K562 (cell line): ENCODE data around the gene TMEM273. TPM values are rescaled to one million over a fixed set of nuclear protein-coding genes. Genes with fewer than 3 reads are reported as not detected.

Experiments
- AFF4 ChIP-seq: sonication (generic); formaldehyde crosslinking; IDR thresholded peaks from 2 replicates; pipeline ENCODE4 v1.8.0; 2023; ENCODE audit warnings: mild to moderate bottlenecking, missing genetic modification reagents
- CXXC5 ChIP-seq: fragments of 250-450 bp; sonication (Bioruptor Pico); IDR thresholded peaks from 2 replicates; pipeline ENCODE4 v1.8.0; 2022; ENCODE audit warnings: inconsistent platforms, mild to moderate bottlenecking, moderate library complexity
- HDAC1 ChIP-seq, 2 experiments: fragments of 450-650 bp; IDR thresholded peaks; 2 replicates each; pipeline ENCODE4 v1.6.1; 2016 to 2017; ENCODE audit warnings: inconsistent platforms in 1 of 2, mild to moderate bottlenecking in 1 of 2, moderate library complexity in 1 of 2
- HLTF ChIP-seq: fragments of 450-650 bp; IDR thresholded peaks from 2 replicates; pipeline ENCODE4 v1.6.1; 2016
- KLF6 ChIP-seq: fragments of 250-450 bp; sonication (Bioruptor Pico); IDR thresholded peaks from 2 replicates; pipeline ENCODE4 v1.4.0; 2020; ENCODE audit warnings: mild to moderate bottlenecking, moderate library complexity, borderline replicate concordance
- MITF ChIP-seq: IDR thresholded peaks from 2 replicates; pipeline ENCODE4 v1.6.1; 2014; ENCODE audit warnings: antibody characterized with exemption
- NFIX ChIP-seq: fragments of 250-450 bp; sonication (Bioruptor Pico); IDR thresholded peaks from 2 replicates; pipeline ENCODE4 v1.4.0; 2020; ENCODE audit warnings: low read depth, mild to moderate bottlenecking, moderate library complexity
- PCBP2 ChIP-seq: fragments of 200-400 bp; formaldehyde crosslinking; IDR thresholded peaks from 2 replicates; pipeline ENCODE4 v1.6.1; 2018; ENCODE audit warnings: low read length, low read depth, mild to moderate bottlenecking, moderate library complexity; ENCODE audit not compliant: poor library complexity, severe bottlenecking
- SAP30 ChIP-seq: fragments of 200-600 bp; sonication (generic); IDR thresholded peaks from 2 replicates; pipeline ENCODE4 v1.6.1; 2012; ENCODE audit warnings: borderline replicate concordance, low read depth, mild to moderate bottlenecking, moderate library complexity, low read length, control low read depth, inconsistent platforms; ENCODE audit not compliant: insufficient read depth, poor library complexity, severe bottlenecking
- SMAD1 ChIP-seq: fragments of 150-350 bp; IDR thresholded peaks from 2 replicates; pipeline ENCODE4 v1.6.1; 2014; ENCODE audit warnings: low read length, low read depth; ENCODE audit not compliant: partially characterized antibody
- SRSF1 ChIP-seq: fragments of 200-400 bp; formaldehyde crosslinking; IDR thresholded peaks from 2 replicates; pipeline ENCODE4 v1.6.1; 2017; ENCODE audit warnings: mild to moderate bottlenecking, low read depth, low read length, moderate library complexity
- STAT5B ChIP-seq: fragments of 250-450 bp; sonication (Bioruptor Pico); IDR thresholded peaks from 2 replicates; pipeline ENCODE4 v1.8.0; 2021; ENCODE audit warnings: mild to moderate bottlenecking, inconsistent platforms
- TBL1XR1 ChIP-seq, 2 experiments: IDR thresholded peaks; 2 replicates each; pipeline ENCODE4 v1.6.1; 2012; ENCODE audit warnings: improper control_type of control experiment in 2 of 2, low read length in 2 of 2, mild to moderate bottlenecking in 1 of 2
- ZBTB7A ChIP-seq: IDR thresholded peaks from 2 replicates; pipeline ENCODE4 v1.6.1; 2011; ENCODE audit warnings: low read depth, mild to moderate bottlenecking, low read length, moderate library complexity, borderline replicate concordance; ENCODE audit not compliant: control insufficient read depth
- ZC3H8 ChIP-seq: fragments of 450-650 bp; IDR thresholded peaks from 2 replicates; pipeline ENCODE4 v1.6.1; 2017
- ZKSCAN3 ChIP-seq: fragments of 250-450 bp; sonication (Bioruptor Pico); IDR thresholded peaks from 2 replicates; pipeline ENCODE4 v1.4.0; 2020
- ZNF436 ChIP-seq: fragments of 250-450, 450-650 bp; sonication (Bioruptor Pico); formaldehyde crosslinking; IDR thresholded peaks from 2 replicates; pipeline ENCODE4 v1.7.0; 2020; ENCODE audit warnings: mild to moderate bottlenecking
- ZNF589 ChIP-seq: fragments of 200-800 bp; sonication (Bioruptor generic); IDR thresholded peaks from 2 replicates; pipeline ENCODE4 v1.6.1; 2016; ENCODE audit warnings: low read depth, missing genetic modification characterization, missing compliant biosample characterization
- polyA plus RNA-seq, 8 experiments: library from polyadenylated mRNA; depleted of rRNA in 4 of 8; stranded (reverse) in 5 of 8; unstranded in 3 of 8; fragments of >200 nt; fragmentation: Nextera tagmentation in 2 of 8; fragmentation: Illumina TruSeq in 1 of 8; extraction: Ambion mirVana in 2 of 8; extraction: Trizol in 1 of 8; gene quantifications; 2 replicates each; pipeline versions ENCODE4 v1.2.1 to v1.2.3, GENCODE V29; 2011 to 2014; ENCODE audit warnings: inconsistent platforms in 1 of 8, missing spikeins in 1 of 8
- total RNA-seq, 7 experiments: library from RNA; depleted of rRNA in 6 of 7; stranded (reverse); fragments of >200 nt in 6 of 7; fragmentation: Illumina TruSeq in 2 of 7; extraction: Trizol in 2 of 7; gene quantifications; 2 replicates each; pipeline versions ENCODE4 v1.2.1 to v1.2.3, GENCODE V29; 2011 to 2021; ENCODE audit warnings: low replicate concordance in 1 of 7

Gene TMEM273
- total and polyA plus RNA-seq, 9 of the 15 experiments (the other 6 are each of a cell fraction or from before 2014, with no cell fraction given) = 39.2 to 131 (median 95.6) TPM

DNA sequence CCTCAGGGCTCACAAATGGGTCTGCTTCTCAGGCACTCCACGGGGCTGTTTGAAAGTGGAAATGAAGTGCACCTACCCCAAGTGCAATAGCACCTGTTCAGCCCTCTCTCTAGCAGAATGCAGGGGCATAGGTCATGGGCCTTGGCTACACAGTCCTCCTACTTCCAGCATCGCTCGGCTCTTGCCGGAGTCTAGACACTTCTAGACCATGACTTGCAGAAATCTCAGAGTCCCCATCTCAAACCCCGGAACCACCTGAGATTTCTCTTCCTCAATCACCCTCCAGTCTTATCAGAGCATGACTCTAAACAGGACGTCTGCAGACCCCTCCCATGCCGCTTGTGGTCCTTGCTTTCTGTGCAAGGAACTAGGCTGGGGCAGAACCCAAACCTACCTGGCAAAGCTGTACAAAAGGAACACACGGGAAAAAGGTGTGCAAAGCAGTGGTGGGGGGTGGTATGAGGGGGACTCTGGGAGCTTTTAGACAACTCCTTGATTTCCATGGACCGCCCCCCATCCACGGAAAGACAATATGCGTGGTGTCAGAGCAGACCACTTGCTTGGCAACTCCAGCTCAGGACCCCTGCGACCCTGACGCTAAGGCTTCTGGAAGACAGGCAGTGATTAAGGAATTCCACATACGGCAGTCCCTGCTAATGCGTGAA, 13.8 kb downstream of the TMEM273 start (continued):
- TF ChIP-seq AFF4 (CRISPR knock-in tag) = no peak
- TF ChIP-seq ZC3H8 = no peak
- no peak for TF ChIP-seq ZKSCAN3 (CRISPR knock-in tag)
- TF ChIP-seq CXXC5 = peak; percentile 16; the same call in 1 of the 2 replicates
- TF ChIP-seq STAT5B (CRISPR knock-in tag) = no peak
- TF ChIP-seq HLTF = no peak
- no peak for TF ChIP-seq NFIX
- TF ChIP-seq PCBP2 = no peak
- no peak for TF ChIP-seq SRSF1
- TF ChIP-seq SAP30 = peak; percentile 25
- no peak for TF ChIP-seq MITF
- TF ChIP-seq HDAC1 (IDR thresholded peaks at IDR 0.05) = peak in 1 of 2 experiments; percentile 91; a peak in 2 of 4 replicates
- TF ChIP-seq KLF6 = no peak
- TF ChIP-seq ZBTB7A = peak; percentile 75; the same call in 1 of the 2 replicates
- TF ChIP-seq TBL1XR1 (IDR thresholded peaks at IDR 0.05; ENCODE audit: low read length in 2 of 2) = peak in 1 of 2 experiments; percentile 65; a peak in 1 of 4 replicates
- TF ChIP-seq SMAD1 = no peak
- no peak for TF ChIP-seq ZNF589 (CRISPR knock-in tag)
- TF ChIP-seq ZNF436 (CRISPR knock-in tag) = no peak
